Thyroid gland (tissue), 4 donors: ENCODE measurements around the gene KCNA10. TPM values are rescaled to one million over a fixed set of nuclear protein-coding genes. Genes with fewer than 3 reads are reported as not detected.
A peak's percentile ranks its signal among the peaks of the same experiment; 100 is the strongest.

ENCODE experiments used
- DNase-seq, 2 donors: peaks; one replicate each; pipeline ENCODE4 v3.0.0-alpha.2; 2019
- H3K27ac ChIP-seq, 3 donors: fragments of 200-600 bp; sonication (generic); 1 replicate in 2 of 3; 2 replicates in 1 of 3; pipeline ENCODE4 v1.5.1; 2016 to 2019; ENCODE audit warnings: mild to moderate bottlenecking in 1 of 3, moderate library complexity in 1 of 3
- H3K27me3 ChIP-seq: fragments of 200-600 bp; sonication (generic); one replicate; pipeline ENCODE4 v1.5.1; 2019
- H3K36me3 ChIP-seq, 2 donors: fragments of 200-600 bp; sonication (generic); one replicate each; pipeline ENCODE4 v1.5.1; 2016 to 2019
- H3K4me1 ChIP-seq, 2 donors: fragments of 200-600 bp; sonication (generic); one replicate each; pipeline ENCODE4 v1.5.1; 2017 to 2019
- H3K4me3 ChIP-seq, 3 donors: fragments of 200-600 bp; sonication (generic); replicated peaks in 1 of 3; 1 replicate in 2 of 3; 2 replicates in 1 of 3; pipeline ENCODE4 v1.5.1; 2016; ENCODE audit warnings: mild to moderate bottlenecking in 1 of 3
- H3K9me3 ChIP-seq: fragments of 200-600 bp; sonication (generic); one replicate; pipeline ENCODE4 v1.5.1; 2017
- POLR2A ChIP-seq, 2 donors: fragments of 450-650 bp; IDR thresholded peaks; one replicate each; pipeline ENCODE4 v1.6.1; 2017; ENCODE audit warnings: antibody characterized with exemption in 2 of 2, mild to moderate bottlenecking in 2 of 2, moderate library complexity in 1 of 2
- WGBS, 2 donors: methylation state at CpG; one replicate each; pipeline ENCODE4 v1.1.5; 2017; 5-methylcytosine and 5-hydroxymethylcytosine counted together
- intact Hi-C: fragments of 100-400 bp; cut with DNase I; formaldehyde crosslinking; loops from one replicate; pipeline ENCODE4 v1.15.1; 2023
- total RNA-seq, 4 donors: library from RNA; depleted of rRNA; stranded (reverse); fragments of >200 nt; gene quantifications; one replicate each; pipeline ENCODE4 v1.2.3, GENCODE V29; 2016
- TF ChIP-seq, protein P1 (sequence below), 6 experiments: fragments of 200-600 bp in 3 of 6; fragments of 450-650 bp in 3 of 6; sonication (generic) in 3 of 6; IDR thresholded peaks; one replicate each; pipeline ENCODE4 v1.5.1; 2016 to 2019; ENCODE audit warnings: antibody characterized with exemption in 6 of 6, mild to moderate bottlenecking in 2 of 6, inconsistent platforms in 1 of 6, moderate library complexity in 1 of 6

KCNA10 gene
- total RNA-seq, 4 donors from 2014 or later: not detected

- intact Hi-C loops: loop anchor here (10.0 kb wide), 1 partner anchor 291 kb away; no protein-coding TSS in a partner anchor
- Histone ChIP-seq H3K36me3 (no peaks in the 10 kb centered on the region), H3K4me1 (no peaks in the 10 kb centered on the region), H3K4me3 (no peak overlapping the region), H3K27me3 (no peaks in the 10 kb centered on the region), H3K27ac (no peak overlapping the region), H3K9me3 (no peaks in the 10 kb centered on the region)
- TF ChIP-seq POLR2A (IDR thresholded peaks at IDR 0.05): no peak
- TF ChIP-seq, protein P1, sequence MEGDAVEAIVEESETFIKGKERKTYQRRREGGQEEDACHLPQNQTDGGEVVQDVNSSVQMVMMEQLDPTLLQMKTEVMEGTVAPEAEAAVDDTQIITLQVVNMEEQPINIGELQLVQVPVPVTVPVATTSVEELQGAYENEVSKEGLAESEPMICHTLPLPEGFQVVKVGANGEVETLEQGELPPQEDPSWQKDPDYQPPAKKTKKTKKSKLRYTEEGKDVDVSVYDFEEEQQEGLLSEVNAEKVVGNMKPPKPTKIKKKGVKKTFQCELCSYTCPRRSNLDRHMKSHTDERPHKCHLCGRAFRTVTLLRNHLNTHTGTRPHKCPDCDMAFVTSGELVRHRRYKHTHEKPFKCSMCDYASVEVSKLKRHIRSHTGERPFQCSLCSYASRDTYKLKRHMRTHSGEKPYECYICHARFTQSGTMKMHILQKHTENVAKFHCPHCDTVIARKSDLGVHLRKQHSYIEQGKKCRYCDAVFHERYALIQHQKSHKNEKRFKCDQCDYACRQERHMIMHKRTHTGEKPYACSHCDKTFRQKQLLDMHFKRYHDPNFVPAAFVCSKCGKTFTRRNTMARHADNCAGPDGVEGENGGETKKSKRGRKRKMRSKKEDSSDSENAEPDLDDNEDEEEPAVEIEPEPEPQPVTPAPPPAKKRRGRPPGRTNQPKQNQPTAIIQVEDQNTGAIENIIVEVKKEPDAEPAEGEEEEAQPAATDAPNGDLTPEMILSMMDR (IDR thresholded peaks at IDR 0.05): peak; percentile 67 to 90 (median 80)
- WGBS, 2 donors: 21 to 22% methylated on average over 8 of the region's 8 CpGs
- DNase-seq: peak; percentile 74 to 79
These were observed 22.9 kb downstream of the KCNA10 start for GRCh38 chr1:110495926-110496600.

- TF ChIP-seq, protein P1 (IDR thresholded peaks at IDR 0.05): no peak
- no peak for TF ChIP-seq POLR2A (IDR thresholded peaks at IDR 0.05)
- H3K4me1 ChIP-seq: no peaks in the 10 kb centered on the region
- H3K27ac ChIP-seq: no peak overlapping the region
- WGBS, 2 donors: 59 to 64% methylated on average over 21 of the region's 21 CpGs
- no peaks in the 10 kb centered on the region for H3K9me3 ChIP-seq
- H3K27me3 ChIP-seq: no peaks in the 10 kb centered on the region
- DNase-seq: no peak
- H3K36me3 ChIP-seq: no peaks in the 10 kb centered on the region
- intact Hi-C loops: loop anchor here (10.0 kb wide), 1 partner anchor 290 kb away; no protein-coding TSS in a partner anchor
- no peak overlapping the region for H3K4me3 ChIP-seq
These were observed 24.2 kb downstream of the KCNA10 start for GRCh38 chr1:110494522-110495406.

- intact Hi-C loops: loop anchor here (10.0 kb wide), 1 partner anchor 289 kb away; no protein-coding TSS in a partner anchor
- no peaks in the 10 kb centered on the region for H3K36me3 ChIP-seq
These were observed 24.9 kb downstream of the KCNA10 start for GRCh38 chr1:110494036-110494435.

DNA sequence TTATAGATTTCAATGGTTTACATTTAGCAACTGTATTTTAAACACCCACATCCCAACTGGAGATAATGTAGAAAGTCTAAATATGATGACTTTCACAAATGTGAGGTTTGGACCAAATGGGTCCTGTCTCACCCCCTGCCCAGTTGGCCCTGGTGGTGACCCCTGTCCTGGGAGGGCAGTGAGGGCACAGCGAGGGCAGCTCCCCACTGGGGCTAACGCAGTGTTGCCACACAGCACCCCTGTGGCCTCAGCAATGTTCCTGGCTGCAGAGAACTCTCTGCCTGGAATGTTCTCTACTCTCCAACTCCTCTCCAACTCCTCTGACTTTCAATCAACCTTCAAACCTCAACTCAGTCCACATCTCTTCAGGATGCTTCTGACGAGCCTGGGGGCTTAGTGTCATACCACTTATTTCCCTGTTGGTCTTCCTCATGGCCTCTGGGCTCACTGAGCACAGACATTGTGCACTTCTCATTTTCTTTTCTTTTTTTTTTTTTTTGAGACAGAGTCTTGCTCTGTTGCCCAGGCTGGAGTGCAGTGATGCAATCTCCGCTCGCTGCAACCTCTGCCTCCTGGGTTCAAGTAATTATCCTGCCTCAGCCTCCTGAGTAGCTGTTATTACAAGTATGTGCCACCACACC lies 25.8 kb downstream of the KCNA10 start:
- intact Hi-C loops: loop anchor here (10.0 kb wide), 1 partner anchor 288 kb away; no protein-coding TSS in a partner anchor
- no peak for DNase-seq
- TF ChIP-seq, protein P1 (IDR thresholded peaks at IDR 0.05): no peak
- TF ChIP-seq POLR2A (IDR thresholded peaks at IDR 0.05): no peak
- H3K9me3 ChIP-seq: no peaks in the 10 kb centered on the region
- H3K27me3 ChIP-seq: no peaks in the 10 kb centered on the region
- H3K4me3 ChIP-seq: no peak overlapping the region
- no peaks in the 10 kb centered on the region for H3K4me1 ChIP-seq
- H3K27ac ChIP-seq: no peak overlapping the region
- H3K36me3 ChIP-seq: no peaks in the 10 kb centered on the region
- 82 to 84% methylated on average over 4 to 5 of the region's 5 CpGs for WGBS, 2 donors

More at GRCh38 chr1:110494036-110494435, 24.9 kb downstream of the KCNA10 start:
- DNase-seq: no peak
- WGBS, 2 donors: 78 to 80% methylated on average over 4 to 5 of the region's 5 CpGs
- Histone ChIP-seq H3K9me3 (no peaks in the 10 kb centered on the region), H3K4me3 (no peak overlapping the region), H3K4me1 (no peaks in the 10 kb centered on the region), H3K27me3 (no peaks in the 10 kb centered on the region), H3K27ac (no peak overlapping the region)
- TF ChIP-seq, protein P1 (IDR thresholded peaks at IDR 0.05): no peak
- no peak for TF ChIP-seq POLR2A (IDR thresholded peaks at IDR 0.05)
